Epithelial cell of esophagus (primary cell): Measurements from ENCODE around the gene BEND6.

Experiments used
- DNase-seq: peaks from one replicate; pipeline ENCODE4 v3.0.0; 2010; ENCODE audit warnings: low read depth
- H3K4me3 ChIP-seq: 2 replicates; pipeline ENCODE4 v1.5.1; 2011; ENCODE audit warnings: mild to moderate bottlenecking, low read length, control low read depth
- TF ChIP-seq, protein P1 (sequence below): IDR thresholded peaks from 2 replicates; pipeline ENCODE4 v1.5.1; 2011; ENCODE audit warnings: low read depth, mild to moderate bottlenecking, low read length, control low read depth, inconsistent platforms; ENCODE audit not compliant: insufficient read depth; ENCODE audit errors: missing control alignments

Gene BEND6

DNA sequence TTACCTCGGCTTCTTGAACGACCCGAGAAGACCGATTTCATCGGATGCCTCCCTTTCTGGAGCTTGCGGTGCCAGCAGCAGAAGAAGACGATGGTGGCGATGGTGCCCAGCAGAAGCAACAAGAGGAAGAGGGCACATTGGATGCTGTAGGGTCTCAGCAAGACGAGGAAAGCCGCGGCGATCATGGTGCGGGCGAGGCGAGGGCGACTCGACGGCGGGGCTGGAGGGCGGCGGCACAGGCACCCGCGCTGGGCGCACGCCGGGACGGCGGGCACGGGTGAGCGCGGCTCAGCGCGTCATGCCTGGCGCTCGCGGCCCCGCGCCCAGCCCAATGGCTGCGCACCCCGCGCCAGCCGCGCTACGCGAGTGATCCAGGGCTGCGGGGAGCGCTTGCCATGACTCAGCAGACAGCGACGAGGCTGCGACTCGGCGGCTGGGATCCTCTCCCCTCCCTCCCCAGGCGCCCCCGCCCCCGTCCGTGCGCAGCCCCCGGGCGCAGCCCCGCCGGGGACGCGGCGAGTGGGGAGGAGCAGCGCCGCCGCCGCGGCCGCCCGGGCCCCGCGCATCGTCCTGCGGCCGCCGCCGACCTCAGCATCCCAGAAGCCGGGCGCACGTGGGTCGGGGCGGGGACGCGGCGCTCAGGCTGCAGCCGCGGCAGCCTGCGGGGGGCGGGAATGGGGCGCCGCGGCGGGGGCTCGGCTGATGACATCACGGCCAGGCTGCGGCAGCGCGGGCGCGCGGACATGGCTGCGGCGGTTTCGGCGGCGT is at the start of gene BEND6:
Gene BEND6 (plus strand): TSS at position 705 of the 768 bp plus-strand sequence. CDS start 26,704 bp downstream, outside the sequence.
- peak; percentile 72 for DNase-seq
- peak within 1 kb of the TSS; percentile 57 for H3K4me3 ChIP-seq
- TF ChIP-seq, protein P1, sequence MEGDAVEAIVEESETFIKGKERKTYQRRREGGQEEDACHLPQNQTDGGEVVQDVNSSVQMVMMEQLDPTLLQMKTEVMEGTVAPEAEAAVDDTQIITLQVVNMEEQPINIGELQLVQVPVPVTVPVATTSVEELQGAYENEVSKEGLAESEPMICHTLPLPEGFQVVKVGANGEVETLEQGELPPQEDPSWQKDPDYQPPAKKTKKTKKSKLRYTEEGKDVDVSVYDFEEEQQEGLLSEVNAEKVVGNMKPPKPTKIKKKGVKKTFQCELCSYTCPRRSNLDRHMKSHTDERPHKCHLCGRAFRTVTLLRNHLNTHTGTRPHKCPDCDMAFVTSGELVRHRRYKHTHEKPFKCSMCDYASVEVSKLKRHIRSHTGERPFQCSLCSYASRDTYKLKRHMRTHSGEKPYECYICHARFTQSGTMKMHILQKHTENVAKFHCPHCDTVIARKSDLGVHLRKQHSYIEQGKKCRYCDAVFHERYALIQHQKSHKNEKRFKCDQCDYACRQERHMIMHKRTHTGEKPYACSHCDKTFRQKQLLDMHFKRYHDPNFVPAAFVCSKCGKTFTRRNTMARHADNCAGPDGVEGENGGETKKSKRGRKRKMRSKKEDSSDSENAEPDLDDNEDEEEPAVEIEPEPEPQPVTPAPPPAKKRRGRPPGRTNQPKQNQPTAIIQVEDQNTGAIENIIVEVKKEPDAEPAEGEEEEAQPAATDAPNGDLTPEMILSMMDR = no peak

GRCh38 chr6:56905378-56905777 is 49.5 kb upstream of the BEND6 start:
- no peak overlapping the region for H3K4me3 ChIP-seq
- DNase-seq = no peak
- TF ChIP-seq, protein P1 = no peak

- no peak overlapping the region for H3K4me3 ChIP-seq
- DNase-seq = peak; percentile 13
- TF ChIP-seq, protein P1 = no peak
These were observed 48.2 kb upstream of the BEND6 start for GRCh38 chr6:56906752-56907151.

DNA sequence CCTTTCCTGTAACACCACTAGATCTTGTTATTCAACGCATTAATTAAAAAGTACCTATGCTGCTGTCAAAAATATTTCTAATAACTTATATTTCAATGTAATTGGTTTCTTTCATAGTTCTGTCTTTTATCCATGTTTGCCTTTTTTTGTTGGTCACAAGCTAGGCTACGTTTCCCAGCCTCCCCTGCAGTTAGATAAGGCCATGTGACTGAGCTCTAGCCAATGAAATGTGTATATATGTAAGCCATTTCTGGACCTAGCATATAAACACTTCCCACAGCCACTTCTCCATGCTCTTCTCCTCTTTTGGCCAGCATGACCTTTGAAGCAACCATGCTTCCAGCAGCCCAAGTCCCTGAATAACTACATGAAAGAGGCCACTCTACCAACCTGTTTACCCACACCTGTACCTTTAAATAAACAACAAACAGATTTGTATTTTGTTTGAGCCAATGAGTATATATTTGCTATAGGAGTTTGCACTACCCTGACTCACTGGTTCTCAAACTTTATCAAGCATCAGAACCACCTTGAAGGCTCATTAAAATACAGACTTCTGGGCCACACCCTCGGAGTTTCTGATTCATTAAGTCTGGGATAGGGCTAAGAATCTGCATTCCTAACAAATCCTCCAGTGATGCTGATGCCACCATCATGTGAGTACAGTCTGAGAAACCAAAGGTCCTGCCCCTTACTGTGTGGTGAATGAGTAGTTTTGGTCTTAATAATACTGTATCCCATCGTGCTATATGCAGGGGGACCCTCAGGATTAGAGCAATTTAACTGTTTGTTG is 45.6 kb upstream of the BEND6 start:
- DNase-seq = peak; percentile 41
- no peak overlapping the region for H3K4me3 ChIP-seq
- TF ChIP-seq, protein P1 = no peak

DNA sequence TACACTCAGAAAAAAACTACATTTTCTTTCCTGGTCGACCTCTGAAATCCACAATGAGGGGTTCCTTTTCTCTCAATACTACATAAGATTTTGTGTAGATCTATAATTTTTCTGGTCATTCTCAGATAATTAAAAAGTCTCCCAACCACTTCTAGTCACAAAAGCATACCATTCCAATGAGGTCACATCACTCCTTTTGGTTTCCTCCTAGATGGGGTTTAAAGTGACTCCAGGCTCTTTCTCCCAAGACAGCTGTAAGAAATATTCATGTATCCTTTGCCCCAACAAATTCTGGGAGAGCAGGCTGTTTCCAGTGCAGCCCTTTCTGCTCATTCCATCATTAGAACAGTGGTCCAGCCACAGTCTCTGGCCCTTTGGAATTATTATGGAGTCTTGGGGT is 43.1 kb upstream of the BEND6 start:
- TF ChIP-seq, protein P1 = no peak
- peak; percentile 67 for DNase-seq
- H3K4me3 ChIP-seq = no peak overlapping the region

- DNase-seq = no peak
- TF ChIP-seq, protein P1 = no peak
These were observed 41.4 kb upstream of the BEND6 start for GRCh38 chr6:56913285-56914074.

More at GRCh38 chr6:56913285-56914074, 41.4 kb upstream of the BEND6 start:
- no peak overlapping the region for H3K4me3 ChIP-seq
